HCT116 (cell line): ENCODE data around the gene LTB4R2.

Source experiments
- CEBPB ChIP-seq: IDR thresholded peaks from 2 replicates; pipeline ENCODE4 v1.6.1; 2012; ENCODE audit warnings: low read depth
- ELF1 ChIP-seq: IDR thresholded peaks from 2 replicates; pipeline ENCODE4 v1.6.1; 2012; ENCODE audit warnings: low read depth, borderline replicate concordance
- EZH2 ChIP-seq: fragments of 200-600 bp; sonication (generic); IDR thresholded peaks from 2 replicates; pipeline ENCODE4 v1.6.1; 2017; ENCODE audit warnings: antibody characterized with exemption, mixed run types
- EZH2phosphoT487 ChIP-seq: fragments of 200-600 bp; IDR thresholded peaks from 2 replicates; pipeline ENCODE4 v1.6.1; 2018; ENCODE audit warnings: antibody characterized with exemption, borderline replicate concordance
- POLR2A ChIP-seq: IDR thresholded peaks from 2 replicates; pipeline ENCODE4 v1.7.0; 2011; ENCODE audit warnings: borderline replicate concordance; ENCODE audit not compliant: insufficient read depth, insufficient read length; ENCODE audit errors: extremely low read depth
- POLR2AphosphoS5 ChIP-seq: IDR thresholded peaks from 2 replicates; pipeline ENCODE4 v1.6.1; 2011; ENCODE audit warnings: mild to moderate bottlenecking, low read depth, low read length, moderate library complexity
- SIN3A ChIP-seq: IDR thresholded peaks from 2 replicates; pipeline ENCODE4 v1.6.1; 2012; ENCODE audit warnings: low read depth
- SRF ChIP-seq: IDR thresholded peaks from 2 replicates; pipeline ENCODE4 v1.6.1; 2012; ENCODE audit warnings: low read depth
- TCF7L2 ChIP-seq: IDR thresholded peaks from 2 replicates; pipeline ENCODE4 v1.7.0; 2011; ENCODE audit warnings: borderline replicate concordance, inconsistent platforms; ENCODE audit not compliant: insufficient read depth, insufficient read length; ENCODE audit errors: extremely low read depth
- YY1 ChIP-seq: IDR thresholded peaks from 2 replicates; pipeline ENCODE4 v1.6.1; 2011; ENCODE audit warnings: low read length, low read depth, moderate library complexity, mild to moderate bottlenecking; ENCODE audit not compliant: insufficient replicate concordance; ENCODE audit errors: extremely low read depth
- ZFX ChIP-seq: fragments of 450-650 bp; IDR thresholded peaks from 2 replicates; pipeline ENCODE4 v1.6.1; 2017
- TF ChIP-seq, protein P1 (sequence below), 3 experiments: fragments of 200-600 bp in 1 of 3; sonication (generic) in 1 of 3; IDR thresholded peaks in 2 of 3; conservative IDR thresholded peaks in 1 of 3; 2 replicates each; pipeline ENCODE4 v1.5.1; 2012 to 2017; ENCODE audit warnings: low read depth in 2 of 3, low read length in 2 of 3, antibody characterized with exemption in 1 of 3, borderline replicate concordance in 1 of 3, control low read depth in 1 of 3, mild to moderate bottlenecking in 1 of 3, mixed read lengths in 1 of 3, mixed run types in 1 of 3, moderate library complexity in 1 of 3; ENCODE audit not compliant: insufficient read depth in 1 of 3
- TF ChIP-seq, protein P2 (sequence below): IDR thresholded peaks from 2 replicates; pipeline ENCODE4 v1.6.1; 2011; ENCODE audit warnings: mild to moderate bottlenecking, low read length, moderate library complexity; ENCODE audit not compliant: insufficient replicate concordance; ENCODE audit errors: extremely low read depth
- TF ChIP-seq, protein P3 (sequence below): IDR thresholded peaks from 2 replicates; pipeline ENCODE4 v1.6.1; 2012

DNA sequence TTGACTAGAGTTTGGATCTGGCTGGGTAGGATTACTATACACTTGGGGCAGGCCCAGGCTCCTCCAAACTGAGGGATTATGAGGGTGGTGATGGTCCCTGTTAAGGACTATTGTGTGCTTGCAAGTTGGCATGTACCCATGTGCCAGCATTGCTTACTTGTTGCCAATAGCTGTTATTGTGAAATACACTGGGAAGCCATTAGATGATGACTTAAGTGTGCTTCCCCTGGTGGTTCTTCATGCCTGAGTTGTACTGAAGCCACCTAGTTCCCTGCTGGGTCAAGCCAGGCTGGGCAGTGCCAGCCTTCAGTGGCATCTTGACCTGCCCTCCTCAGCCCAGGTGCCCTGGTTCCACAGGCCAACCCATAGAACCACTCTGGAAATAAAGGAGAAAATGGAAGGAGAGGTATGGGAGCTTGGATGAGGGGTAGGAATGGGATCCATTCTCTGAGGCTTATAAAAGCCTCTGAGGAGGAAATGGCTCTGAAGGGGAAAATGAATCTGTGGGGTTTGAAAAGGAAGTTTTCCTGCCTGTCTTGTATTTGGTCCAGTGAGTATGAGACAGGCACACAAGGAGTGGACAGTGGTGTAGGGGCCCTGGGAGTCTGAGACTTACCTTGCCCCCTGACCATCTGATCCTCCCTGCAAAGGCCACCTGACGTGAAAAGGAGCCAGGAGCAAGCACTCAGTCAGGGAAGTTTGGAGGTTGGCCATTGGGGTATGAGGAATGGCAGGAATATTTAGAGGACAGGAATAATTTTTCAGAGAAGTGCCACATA lies 2.1 kb downstream of the LTB4R2 start:
- TF ChIP-seq POLR2A (no peak), EZH2 (no peak), ELF1 (no peak), YY1 (no peak), EZH2phosphoT487 (no peak), ZFX (no peak), CEBPB (no peak), POLR2AphosphoS5 (no peak), SIN3A (no peak), TCF7L2 (no peak), SRF (no peak)
- TF ChIP-seq, protein P1, sequence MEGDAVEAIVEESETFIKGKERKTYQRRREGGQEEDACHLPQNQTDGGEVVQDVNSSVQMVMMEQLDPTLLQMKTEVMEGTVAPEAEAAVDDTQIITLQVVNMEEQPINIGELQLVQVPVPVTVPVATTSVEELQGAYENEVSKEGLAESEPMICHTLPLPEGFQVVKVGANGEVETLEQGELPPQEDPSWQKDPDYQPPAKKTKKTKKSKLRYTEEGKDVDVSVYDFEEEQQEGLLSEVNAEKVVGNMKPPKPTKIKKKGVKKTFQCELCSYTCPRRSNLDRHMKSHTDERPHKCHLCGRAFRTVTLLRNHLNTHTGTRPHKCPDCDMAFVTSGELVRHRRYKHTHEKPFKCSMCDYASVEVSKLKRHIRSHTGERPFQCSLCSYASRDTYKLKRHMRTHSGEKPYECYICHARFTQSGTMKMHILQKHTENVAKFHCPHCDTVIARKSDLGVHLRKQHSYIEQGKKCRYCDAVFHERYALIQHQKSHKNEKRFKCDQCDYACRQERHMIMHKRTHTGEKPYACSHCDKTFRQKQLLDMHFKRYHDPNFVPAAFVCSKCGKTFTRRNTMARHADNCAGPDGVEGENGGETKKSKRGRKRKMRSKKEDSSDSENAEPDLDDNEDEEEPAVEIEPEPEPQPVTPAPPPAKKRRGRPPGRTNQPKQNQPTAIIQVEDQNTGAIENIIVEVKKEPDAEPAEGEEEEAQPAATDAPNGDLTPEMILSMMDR (IDR thresholded peaks at IDR 0.05 in 2 of 3, conservative IDR thresholded peaks at IDR 0.05 in 1 of 3; ENCODE audit: borderline replicate concordance in 1 of 3, insufficient read depth in 1 of 3, low read depth in 2 of 3, low read length in 2 of 3) = no peak
- TF ChIP-seq, protein P2, sequence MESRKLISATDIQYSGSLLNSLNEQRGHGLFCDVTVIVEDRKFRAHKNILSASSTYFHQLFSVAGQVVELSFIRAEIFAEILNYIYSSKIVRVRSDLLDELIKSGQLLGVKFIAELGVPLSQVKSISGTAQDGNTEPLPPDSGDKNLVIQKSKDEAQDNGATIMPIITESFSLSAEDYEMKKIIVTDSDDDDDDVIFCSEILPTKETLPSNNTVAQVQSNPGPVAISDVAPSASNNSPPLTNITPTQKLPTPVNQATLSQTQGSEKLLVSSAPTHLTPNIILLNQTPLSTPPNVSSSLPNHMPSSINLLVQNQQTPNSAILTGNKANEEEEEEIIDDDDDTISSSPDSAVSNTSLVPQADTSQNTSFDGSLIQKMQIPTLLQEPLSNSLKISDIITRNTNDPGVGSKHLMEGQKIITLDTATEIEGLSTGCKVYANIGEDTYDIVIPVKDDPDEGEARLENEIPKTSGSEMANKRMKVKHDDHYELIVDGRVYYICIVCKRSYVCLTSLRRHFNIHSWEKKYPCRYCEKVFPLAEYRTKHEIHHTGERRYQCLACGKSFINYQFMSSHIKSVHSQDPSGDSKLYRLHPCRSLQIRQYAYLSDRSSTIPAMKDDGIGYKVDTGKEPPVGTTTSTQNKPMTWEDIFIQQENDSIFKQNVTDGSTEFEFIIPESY = no peak
- TF ChIP-seq, protein P3, sequence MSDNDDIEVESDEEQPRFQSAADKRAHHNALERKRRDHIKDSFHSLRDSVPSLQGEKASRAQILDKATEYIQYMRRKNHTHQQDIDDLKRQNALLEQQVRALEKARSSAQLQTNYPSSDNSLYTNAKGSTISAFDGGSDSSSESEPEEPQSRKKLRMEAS = no peak
